ENCODE results near the gene PPP1R9B. TPM values are rescaled to one million over a fixed set of nuclear protein-coding genes. Genes with fewer than 3 reads are reported as not detected.

The PPP1R9B gene
- total RNA-seq, 2 donors from 2014 or later: 24.1 to 34.6 TPM

DNA sequence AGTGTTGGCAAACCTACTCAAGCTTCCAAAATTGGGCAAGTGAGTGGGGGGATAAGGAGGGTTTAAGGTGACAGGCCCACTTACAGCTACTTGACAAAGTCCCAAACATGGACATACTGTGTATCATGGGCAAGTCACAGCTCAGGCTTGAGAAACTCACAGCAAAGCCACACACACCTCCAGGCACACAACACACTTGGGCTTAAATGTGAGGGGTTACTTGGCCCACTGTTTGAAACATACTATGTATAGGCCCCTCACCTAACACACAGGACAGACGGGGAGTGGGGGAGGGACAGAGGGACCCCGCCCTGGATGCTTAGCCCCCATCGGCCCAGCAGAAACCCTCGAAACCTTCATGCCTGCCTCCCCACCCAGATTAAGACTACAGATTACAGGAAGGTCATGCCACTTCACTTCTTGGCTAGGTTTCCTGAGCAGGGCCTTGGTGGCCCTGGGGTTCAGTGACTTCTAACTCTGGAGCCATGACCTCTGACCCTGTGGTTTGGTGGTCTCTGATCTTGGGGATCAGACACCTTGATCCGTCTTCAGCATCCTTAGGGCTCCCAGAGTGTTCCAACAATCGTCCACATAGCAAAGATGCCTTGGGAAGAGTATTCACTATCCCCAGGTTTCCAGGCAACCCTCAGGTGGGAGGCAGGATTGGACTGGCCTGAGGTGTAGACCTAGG is 18.2 kb downstream of the PPP1R9B start:
- no peak overlapping the region for H3K27ac ChIP-seq (ENCODE audit: low read depth, low read length)
- H3K4me1 Mint-ChIP-seq: peaks cover 25% of the 10 kb centered on the region
- TF ChIP-seq, protein P1, sequence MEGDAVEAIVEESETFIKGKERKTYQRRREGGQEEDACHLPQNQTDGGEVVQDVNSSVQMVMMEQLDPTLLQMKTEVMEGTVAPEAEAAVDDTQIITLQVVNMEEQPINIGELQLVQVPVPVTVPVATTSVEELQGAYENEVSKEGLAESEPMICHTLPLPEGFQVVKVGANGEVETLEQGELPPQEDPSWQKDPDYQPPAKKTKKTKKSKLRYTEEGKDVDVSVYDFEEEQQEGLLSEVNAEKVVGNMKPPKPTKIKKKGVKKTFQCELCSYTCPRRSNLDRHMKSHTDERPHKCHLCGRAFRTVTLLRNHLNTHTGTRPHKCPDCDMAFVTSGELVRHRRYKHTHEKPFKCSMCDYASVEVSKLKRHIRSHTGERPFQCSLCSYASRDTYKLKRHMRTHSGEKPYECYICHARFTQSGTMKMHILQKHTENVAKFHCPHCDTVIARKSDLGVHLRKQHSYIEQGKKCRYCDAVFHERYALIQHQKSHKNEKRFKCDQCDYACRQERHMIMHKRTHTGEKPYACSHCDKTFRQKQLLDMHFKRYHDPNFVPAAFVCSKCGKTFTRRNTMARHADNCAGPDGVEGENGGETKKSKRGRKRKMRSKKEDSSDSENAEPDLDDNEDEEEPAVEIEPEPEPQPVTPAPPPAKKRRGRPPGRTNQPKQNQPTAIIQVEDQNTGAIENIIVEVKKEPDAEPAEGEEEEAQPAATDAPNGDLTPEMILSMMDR (conservative IDR thresholded peaks at IDR 0.05): no peak
- no peaks in the 10 kb centered on the region for H3K4me1 ChIP-seq (ENCODE audit: control insufficient read depth, insufficient read depth, low read length)
- no peaks in the 10 kb centered on the region for H3K9me3 Mint-ChIP-seq
- no peak overlapping the region for H3K9ac ChIP-seq (ENCODE audit: extremely low read depth, low read length, poor library complexity, severe bottlenecking)
- H3K36me3 ChIP-seq (ENCODE audit: control insufficient read depth, insufficient read depth, low read length): peaks cover 19% of the 10 kb centered on the region
- H3K27me3 Mint-ChIP-seq (ENCODE audit: insufficient read depth): peaks cover 32% of the 10 kb centered on the region
- peaks cover 12% of the 10 kb centered on the region for H3K36me3 Mint-ChIP-seq (ENCODE audit: low read depth)
- H3K9me3 ChIP-seq (ENCODE audit: control insufficient read depth, low read length): no peaks in the 10 kb centered on the region
- no peaks in the 10 kb centered on the region for H3K27me3 ChIP-seq (ENCODE audit: control insufficient read depth, insufficient read depth, low read length, poor library complexity, severe bottlenecking)
- peak overlapping the region; percentile 21 for H3K27ac Mint-ChIP-seq
- DNase-seq: no peak
- no peak overlapping the region for H3K4me3 Mint-ChIP-seq
- WGBS, 2 experiments (ENCODE audit: insufficient coverage in 1 of 2, insufficient read length in 1 of 2): 93 to 95% methylated on average over 2 to 6 of the region's 6 CpGs
- no peak overlapping the region for H3K4me3 ChIP-seq (ENCODE audit: low read length)

DNA sequence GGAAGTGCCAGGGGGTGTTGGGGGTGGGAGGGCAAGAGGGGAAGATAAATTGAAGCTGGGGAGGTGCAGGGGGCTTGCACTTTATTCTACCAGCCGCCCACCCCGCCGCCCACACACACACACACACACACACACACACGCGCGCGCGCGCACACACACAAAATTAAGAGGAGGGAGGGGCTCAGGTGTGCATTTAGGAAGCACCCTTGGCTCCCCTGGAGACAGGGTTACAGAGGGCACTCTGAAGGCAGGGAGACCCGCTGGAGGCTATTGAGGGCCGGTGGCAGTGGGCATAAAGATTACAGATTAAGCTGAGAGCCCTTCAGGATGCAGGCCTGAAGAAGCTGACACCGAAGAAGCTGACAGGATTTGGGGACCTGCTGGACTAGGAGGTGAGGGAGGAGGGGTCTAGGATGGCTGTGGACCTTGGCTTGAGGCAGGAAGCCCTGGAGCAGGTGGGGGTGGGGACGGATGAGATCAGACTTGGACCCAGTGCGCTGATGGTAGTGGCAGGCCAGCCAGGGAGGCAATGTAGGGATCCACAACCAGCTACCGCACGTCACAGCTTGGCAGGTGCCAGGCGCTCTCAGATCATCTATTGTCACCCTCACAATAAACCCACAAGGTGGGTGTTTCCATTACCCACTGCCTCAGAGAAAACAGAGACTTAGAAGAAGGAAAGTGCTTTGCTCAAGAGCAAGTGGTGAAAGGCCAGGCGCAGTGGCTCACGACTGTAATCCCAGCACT is 19.7 kb downstream of the PPP1R9B start:
- Mint-ChIP-seq H3K4me3 (peak overlapping the region; percentile 70), H3K4me1 (peaks cover 25% of the 10 kb centered on the region)

DNA sequence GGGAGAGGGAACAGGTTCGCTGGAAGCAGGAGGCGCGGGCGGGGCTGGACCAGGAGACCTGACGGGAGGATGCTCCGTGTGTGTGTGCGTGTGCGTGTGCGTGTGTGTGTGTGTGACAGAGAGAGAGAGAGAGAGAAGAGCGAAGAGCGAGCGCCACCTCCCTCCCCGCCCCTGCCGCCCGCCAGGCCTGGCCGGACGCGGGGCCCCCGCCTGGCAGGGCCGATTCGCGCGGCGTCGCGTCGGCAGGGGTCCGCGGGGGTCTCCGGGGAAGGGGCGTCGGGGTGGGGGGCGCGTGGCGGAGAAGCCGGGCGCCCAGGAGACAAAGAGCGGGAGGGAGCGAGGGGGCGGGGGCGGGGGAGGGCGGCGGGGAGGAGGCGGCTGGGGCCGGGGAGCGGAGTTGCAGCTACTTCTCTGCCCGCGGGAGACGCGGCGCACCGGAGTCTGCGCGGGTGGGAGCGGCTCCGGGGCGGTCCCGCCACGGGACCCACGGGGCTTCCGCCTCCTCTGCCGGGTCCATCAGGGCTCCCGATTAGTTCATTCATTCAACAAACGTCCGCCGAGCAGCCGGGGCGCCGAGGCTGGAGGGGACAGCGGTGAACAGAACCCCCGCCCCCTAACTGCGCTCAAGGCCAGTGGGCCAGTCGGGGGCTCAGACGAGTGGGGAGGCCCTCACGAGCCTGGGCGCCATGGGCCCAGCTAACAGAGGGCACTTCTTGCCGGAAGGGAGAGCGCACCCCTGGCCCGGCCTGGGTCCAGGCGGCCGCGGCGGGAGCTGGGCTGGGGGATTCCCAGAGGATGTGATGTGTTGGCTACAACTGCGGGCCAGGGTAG is 20.5 kb downstream of the PPP1R9B start, which contains the start of gene SAMD14:
Gene SAMD14, minus strand, starts transcription at position 433 of the 831 bp plus-strand sequence. CDS start 5,201 bp downstream, outside the sequence.
- DNase-seq: peak; percentile 86
- Mint-ChIP-seq H3K27ac (no peak within 1 kb of the TSS), H3K4me3 (peak within 1 kb of the TSS; percentile 70), H3K27me3 (ENCODE audit: insufficient read depth) (peaks cover 36% of the 10 kb centered on the region), H3K9me3 (no peaks in the 10 kb centered on the region), H3K36me3 (ENCODE audit: low read depth) (no peaks in the 10 kb centered on the region), H3K4me1 (peaks cover 23% of the 10 kb centered on the region)
- H3K4me3 ChIP-seq (ENCODE audit: low read length): peak within 1 kb of the TSS; percentile 75
- no peak within 1 kb of the TSS for H3K9ac ChIP-seq (ENCODE audit: extremely low read depth, low read length, poor library complexity, severe bottlenecking)
- H3K27me3 ChIP-seq (ENCODE audit: control insufficient read depth, insufficient read depth, low read length, poor library complexity, severe bottlenecking): no peaks in the 10 kb centered on the region
- no peaks in the 10 kb centered on the region for H3K4me1 ChIP-seq (ENCODE audit: control insufficient read depth, insufficient read depth, low read length)
- peaks cover 12% of the 10 kb centered on the region for H3K36me3 ChIP-seq (ENCODE audit: control insufficient read depth, insufficient read depth, low read length)
- TF ChIP-seq, protein P1 (conservative IDR thresholded peaks at IDR 0.05): no peak
- WGBS, 2 experiments (ENCODE audit: insufficient coverage in 1 of 2, insufficient read length in 1 of 2): 0 to 1% methylated on average over 9 to 69 of the region's 84 CpGs
- H3K27ac ChIP-seq (ENCODE audit: low read depth, low read length): peak within 1 kb of the TSS; percentile 4
- no peaks in the 10 kb centered on the region for H3K9me3 ChIP-seq (ENCODE audit: control insufficient read depth, low read length)

More for the DNA sequence above, 19.7 kb downstream of the PPP1R9B start:
- Histone ChIP-seq H3K36me3 (ENCODE audit: control insufficient read depth, insufficient read depth, low read length) (peaks cover 12% of the 10 kb centered on the region), H3K27ac (ENCODE audit: low read depth, low read length) (no peak overlapping the region), H3K4me1 (ENCODE audit: control insufficient read depth, insufficient read depth, low read length) (no peaks in the 10 kb centered on the region), H3K9me3 (ENCODE audit: control insufficient read depth, low read length) (no peaks in the 10 kb centered on the region), H3K4me3 (ENCODE audit: low read length) (peak overlapping the region; percentile 73), H3K27me3 (ENCODE audit: control insufficient read depth, insufficient read depth, low read length, poor library complexity, severe bottlenecking) (no peaks in the 10 kb centered on the region), H3K9ac (ENCODE audit: extremely low read depth, low read length, poor library complexity, severe bottlenecking) (no peak overlapping the region)
- peaks cover 2% of the 10 kb centered on the region for H3K36me3 Mint-ChIP-seq (ENCODE audit: low read depth)
- TF ChIP-seq, protein P1 (conservative IDR thresholded peaks at IDR 0.05): no peak
- WGBS, 2 experiments (ENCODE audit: insufficient coverage in 1 of 2, insufficient read length in 1 of 2): 41 to 49% methylated on average over 4 to 16 of the region's 19 CpGs
- H3K27me3 Mint-ChIP-seq (ENCODE audit: insufficient read depth): peaks cover 32% of the 10 kb centered on the region
- H3K27ac Mint-ChIP-seq: no peak overlapping the region
- H3K9me3 Mint-ChIP-seq: no peaks in the 10 kb centered on the region
- DNase-seq: peak; percentile 85
